WI38 (cell line): ENCODE measurements around the gene NAA30.
"Not testable (repeated sequence)": the region's sequence is repeated elsewhere in the genome, so short reads cannot be mapped to it uniquely, and the experiment has no call there.

Source experiments
- H3K4me3 ChIP-seq: 2 replicates; pipeline ENCODE4 v1.5.1; 2011; ENCODE audit warnings: low read depth, mild to moderate bottlenecking, control low read depth, low read length
- TF ChIP-seq, protein P1 (sequence below): IDR thresholded peaks from 2 replicates; pipeline ENCODE4 v1.5.1; 2012; ENCODE audit warnings: low read depth, mild to moderate bottlenecking, control low read depth, low read length

Gene NAA30

DNA sequence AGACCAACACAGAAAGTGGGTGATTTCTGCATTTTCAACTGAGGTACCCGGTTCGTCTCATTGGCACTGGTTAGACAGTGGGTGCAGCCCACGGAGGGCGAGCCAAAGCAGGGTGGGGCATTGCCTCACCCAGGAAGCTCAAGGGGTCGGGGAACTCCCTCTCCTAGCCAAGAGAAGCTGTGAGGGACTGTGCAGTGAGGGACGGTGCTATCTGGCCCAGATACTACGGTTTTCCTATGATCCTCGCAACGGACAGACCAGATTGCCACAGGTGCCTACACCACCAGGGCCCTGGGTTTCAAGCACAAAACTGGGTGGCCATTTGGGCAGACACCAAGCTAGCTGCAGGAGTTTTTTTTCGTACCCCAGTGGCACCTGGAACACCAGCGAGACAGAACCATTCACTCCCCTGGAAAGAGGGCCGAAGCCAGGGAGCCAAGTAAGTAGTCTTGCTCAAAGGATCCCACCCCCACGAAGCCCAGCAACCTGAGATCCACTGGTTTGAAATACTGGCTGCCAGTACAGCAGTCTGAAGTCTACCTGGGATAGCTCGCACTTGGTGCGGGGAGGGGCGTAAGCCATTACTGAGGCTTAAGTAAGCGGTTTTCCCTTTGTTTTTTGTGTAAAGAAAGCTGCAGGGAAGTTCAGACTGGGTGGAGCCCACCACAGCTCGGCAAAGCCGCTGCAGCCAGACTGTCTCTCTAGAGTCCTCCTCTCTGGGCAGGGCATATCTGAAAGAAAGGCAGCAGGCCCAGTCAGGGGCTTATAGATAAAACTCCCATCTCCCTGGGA lies 25.5 kb upstream of the NAA30 start:
- TF ChIP-seq, protein P1, sequence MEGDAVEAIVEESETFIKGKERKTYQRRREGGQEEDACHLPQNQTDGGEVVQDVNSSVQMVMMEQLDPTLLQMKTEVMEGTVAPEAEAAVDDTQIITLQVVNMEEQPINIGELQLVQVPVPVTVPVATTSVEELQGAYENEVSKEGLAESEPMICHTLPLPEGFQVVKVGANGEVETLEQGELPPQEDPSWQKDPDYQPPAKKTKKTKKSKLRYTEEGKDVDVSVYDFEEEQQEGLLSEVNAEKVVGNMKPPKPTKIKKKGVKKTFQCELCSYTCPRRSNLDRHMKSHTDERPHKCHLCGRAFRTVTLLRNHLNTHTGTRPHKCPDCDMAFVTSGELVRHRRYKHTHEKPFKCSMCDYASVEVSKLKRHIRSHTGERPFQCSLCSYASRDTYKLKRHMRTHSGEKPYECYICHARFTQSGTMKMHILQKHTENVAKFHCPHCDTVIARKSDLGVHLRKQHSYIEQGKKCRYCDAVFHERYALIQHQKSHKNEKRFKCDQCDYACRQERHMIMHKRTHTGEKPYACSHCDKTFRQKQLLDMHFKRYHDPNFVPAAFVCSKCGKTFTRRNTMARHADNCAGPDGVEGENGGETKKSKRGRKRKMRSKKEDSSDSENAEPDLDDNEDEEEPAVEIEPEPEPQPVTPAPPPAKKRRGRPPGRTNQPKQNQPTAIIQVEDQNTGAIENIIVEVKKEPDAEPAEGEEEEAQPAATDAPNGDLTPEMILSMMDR: no peak
- H3K4me3 ChIP-seq: no peak overlapping the region

DNA sequence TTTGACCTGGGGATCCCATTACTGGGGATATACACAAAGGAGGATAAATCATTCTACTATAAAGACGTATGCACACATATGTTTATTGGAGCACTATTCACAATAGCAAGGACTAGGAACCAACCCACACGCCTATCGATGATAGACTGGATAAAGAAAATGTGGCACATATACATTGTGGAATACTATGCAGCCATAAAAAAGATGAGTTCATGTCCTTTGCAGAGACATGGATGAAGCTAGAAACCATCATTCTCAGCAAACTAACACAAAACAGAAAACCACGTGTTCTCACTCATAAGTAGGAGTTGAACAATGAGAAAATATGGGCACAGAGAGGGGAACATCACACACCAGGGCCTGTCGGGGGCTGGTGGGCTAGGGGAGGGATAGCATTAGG lies 20.2 kb upstream of the NAA30 start:
- not testable (repeated sequence) for H3K4me3 ChIP-seq

DNA sequence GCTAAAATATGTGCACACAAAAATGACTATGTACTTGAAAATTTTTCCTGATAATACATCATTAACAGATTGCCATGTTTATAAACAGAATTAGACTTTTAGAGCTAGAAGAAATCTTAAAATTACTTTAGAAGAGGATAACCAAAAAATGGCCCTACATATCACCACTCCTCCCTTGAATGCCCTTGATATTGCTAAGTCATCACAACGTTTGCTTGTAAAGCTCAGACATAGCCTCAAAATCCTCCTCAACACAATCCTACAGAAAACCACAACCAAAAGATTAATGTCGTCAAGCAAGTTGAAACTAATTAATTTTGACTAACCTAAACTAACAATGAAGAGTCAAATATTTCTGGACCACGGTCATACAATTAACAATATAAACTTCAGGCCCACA lies 19.4 kb upstream of the NAA30 start:
- H3K4me3 ChIP-seq: no peak overlapping the region
- TF ChIP-seq, protein P1: no peak

DNA sequence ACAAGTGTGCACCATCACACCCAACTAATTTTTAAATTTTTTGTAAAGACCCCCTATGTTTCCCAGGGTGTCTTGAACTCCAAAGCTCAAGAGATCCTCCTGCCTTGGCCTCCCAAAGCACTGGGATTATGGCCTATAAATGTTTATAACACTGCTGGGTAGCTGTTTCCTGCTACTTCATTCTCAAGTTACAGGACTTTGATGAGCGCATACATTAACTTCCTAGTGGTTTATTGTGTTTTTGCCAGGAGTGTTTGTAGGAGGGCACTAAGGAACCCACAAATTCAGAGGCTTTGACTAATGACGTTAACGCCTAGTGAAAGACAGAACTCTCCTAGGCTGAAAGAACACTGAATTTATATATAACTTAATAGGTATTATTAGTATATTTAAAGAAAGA lies 15.2 kb upstream of the NAA30 start:
- no peak overlapping the region for H3K4me3 ChIP-seq

DNA sequence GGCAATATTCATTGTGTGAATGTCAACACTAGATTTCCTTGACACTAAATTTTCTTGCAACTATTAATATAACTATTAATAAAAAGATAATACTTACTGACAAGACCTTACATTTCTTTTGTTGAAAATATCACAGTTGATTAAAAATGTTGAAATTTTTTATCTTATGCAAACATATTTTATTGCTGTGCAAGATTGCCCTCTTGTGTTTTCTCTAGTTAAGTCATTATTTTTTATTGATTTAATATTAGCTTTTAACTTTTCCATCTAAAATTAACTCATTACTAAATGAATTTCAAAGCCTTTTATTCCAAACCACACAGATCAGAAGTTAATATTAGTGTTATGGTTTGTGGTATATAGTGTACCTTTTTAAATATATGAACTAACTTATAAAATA lies 11.7 kb upstream of the NAA30 start:
- TF ChIP-seq, protein P1: no peak
- H3K4me3 ChIP-seq: no peak overlapping the region

More for the DNA sequence above, 15.2 kb upstream of the NAA30 start:
- TF ChIP-seq, protein P1: no peak

DNA sequence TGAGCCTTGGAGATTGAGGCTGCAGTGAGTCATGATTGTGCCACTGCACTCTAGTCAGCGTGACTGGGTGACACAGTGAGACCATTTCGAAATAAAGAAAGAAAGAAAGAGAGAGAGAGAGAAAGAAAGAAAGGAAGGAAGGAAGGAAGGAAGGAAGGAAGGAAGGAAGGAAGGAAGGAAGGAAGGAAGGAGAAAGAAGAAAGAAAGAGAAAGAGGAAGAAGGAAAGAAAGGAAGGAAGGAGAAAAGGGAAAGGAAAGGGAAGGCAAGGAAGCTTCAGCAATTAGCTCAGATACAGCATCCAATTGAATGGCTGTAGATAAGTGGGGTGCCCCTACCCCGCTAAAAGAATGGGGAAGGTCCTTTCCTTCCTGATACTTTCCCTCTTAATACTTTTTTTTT lies 9.5 kb upstream of the NAA30 start:
- no peak overlapping the region for H3K4me3 ChIP-seq
- TF ChIP-seq, protein P1: no peak

DNA sequence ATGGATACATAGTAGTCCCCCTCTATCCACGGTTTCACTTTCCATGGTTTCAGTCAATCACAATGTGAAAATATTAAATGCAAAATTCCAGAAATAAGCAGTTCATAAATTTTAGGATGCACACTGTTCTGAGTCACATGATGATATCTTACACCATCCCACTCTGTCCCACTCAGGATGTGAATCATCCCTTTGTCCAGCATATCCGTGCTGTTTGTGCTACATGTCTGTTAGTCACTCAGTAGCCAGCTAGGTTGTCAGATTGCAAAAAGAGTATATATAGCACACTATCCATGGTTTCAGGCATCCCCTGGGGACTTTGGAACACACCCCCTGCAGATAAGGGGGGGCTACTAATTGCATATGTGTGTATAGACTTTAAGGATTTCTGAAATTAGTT lies 8.1 kb upstream of the NAA30 start:
- TF ChIP-seq, protein P1: no peak
- no peak overlapping the region for H3K4me3 ChIP-seq
